Adrenal gland (tissue), 5 donors: ENCODE results near the gene VSIG2.

ENCODE experiments used
- POLR2A ChIP-seq, 2 donors: fragments of 450-650 bp; IDR thresholded peaks; one replicate each; pipeline ENCODE4 v1.6.1; 2017; ENCODE audit warnings: antibody characterized with exemption in 2 of 2, mild to moderate bottlenecking in 2 of 2, moderate library complexity in 1 of 2
- TF ChIP-seq, protein P1 (sequence below), 6 experiments: fragments of 450-650 bp in 4 of 6; fragments of 200-600 bp in 2 of 6; sonication (generic) in 1 of 6; IDR thresholded peaks; 1 replicate in 5 of 6; 2 replicates in 1 of 6; pipeline versions ENCODE4 v1.5.1 to v1.8.0; 2016 to 2021; ENCODE audit warnings: antibody characterized with exemption in 6 of 6, mild to moderate bottlenecking in 2 of 6, moderate library complexity in 1 of 6
- donor health status: DM: no; HTN: no; CAD: no.

DNA sequence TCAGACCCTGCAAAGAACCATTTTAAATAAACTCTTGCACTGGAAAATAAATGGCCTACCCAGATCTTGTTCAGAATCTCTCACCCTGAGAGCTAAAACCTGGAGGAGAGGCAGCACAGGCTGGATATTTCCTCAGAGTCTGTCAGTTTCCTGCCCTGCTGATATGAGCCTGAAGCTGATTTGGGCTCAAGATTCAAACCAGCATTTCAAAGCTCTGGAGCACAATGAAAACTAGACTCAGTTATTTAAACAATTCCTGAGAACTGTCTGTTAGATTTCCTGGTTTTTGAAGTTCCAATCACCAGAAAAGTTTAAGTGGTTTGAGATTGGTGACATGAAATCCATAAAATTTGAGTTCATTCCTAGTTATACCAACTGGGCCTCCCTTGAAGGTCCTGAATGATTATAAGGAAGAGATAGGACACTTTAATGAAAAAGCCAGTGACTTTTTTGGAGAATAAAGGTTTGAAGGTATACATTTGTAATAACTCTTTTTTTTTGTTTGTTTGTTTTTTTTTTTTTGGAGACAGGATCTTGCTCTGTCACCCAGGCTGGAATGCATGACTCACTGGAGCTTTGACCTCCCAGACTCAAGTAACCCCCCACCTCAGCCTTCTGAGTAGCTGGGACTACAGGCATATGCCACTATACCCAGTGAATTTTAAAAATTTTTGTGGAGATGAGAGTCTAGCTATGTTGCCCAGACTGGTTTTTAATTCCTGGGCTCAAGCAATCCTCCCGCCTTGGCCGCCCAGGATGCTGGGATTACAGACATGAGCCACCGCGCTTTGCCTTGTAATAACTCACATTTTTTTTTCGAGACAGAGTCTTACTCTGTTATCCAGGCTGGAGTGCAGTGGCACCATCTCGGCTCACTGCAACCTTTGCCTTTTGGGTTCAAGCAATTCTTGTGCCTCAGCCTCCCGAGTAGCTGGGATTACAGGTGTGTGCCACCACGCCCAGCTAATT is 18.0 kb upstream of the VSIG2 start:
- TF ChIP-seq, protein P1, sequence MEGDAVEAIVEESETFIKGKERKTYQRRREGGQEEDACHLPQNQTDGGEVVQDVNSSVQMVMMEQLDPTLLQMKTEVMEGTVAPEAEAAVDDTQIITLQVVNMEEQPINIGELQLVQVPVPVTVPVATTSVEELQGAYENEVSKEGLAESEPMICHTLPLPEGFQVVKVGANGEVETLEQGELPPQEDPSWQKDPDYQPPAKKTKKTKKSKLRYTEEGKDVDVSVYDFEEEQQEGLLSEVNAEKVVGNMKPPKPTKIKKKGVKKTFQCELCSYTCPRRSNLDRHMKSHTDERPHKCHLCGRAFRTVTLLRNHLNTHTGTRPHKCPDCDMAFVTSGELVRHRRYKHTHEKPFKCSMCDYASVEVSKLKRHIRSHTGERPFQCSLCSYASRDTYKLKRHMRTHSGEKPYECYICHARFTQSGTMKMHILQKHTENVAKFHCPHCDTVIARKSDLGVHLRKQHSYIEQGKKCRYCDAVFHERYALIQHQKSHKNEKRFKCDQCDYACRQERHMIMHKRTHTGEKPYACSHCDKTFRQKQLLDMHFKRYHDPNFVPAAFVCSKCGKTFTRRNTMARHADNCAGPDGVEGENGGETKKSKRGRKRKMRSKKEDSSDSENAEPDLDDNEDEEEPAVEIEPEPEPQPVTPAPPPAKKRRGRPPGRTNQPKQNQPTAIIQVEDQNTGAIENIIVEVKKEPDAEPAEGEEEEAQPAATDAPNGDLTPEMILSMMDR (IDR thresholded peaks at IDR 0.05): no peak
- TF ChIP-seq POLR2A (IDR thresholded peaks at IDR 0.05): no peak
